Left cardiac atrium (tissue), 4 donors: Measurements from ENCODE around the gene AGO1. TPM values are rescaled to one million over a fixed set of nuclear protein-coding genes. Genes with fewer than 3 reads are reported as not detected.
"Not testable (repeated sequence)": the region's sequence is repeated elsewhere in the genome, so short reads cannot be mapped to it uniquely, and the experiment has no call there.

Experiments
- ATAC-seq, 2 donors: fragments of 200-7000 bp; cut with Tn5 transposase; one replicate each; pipeline ENCODE4 v1.9.1; 2020; ENCODE audit warnings: mild to moderate bottlenecking in 2 of 2, moderate library complexity in 2 of 2
- DNase-seq: peaks from one replicate; pipeline ENCODE4 v3.0.0-alpha.2; 2020
- intact Hi-C, 2 donors: fragments of 100-400 bp; cut with DNase I; formaldehyde crosslinking; loops; one replicate each; pipeline versions ENCODE4 v1.14.1 to v1.15.1; 2022 to 2023
- total RNA-seq, 2 donors: library from RNA; stranded (reverse); fragmentation: NEBNext Ultra II Directional; extraction: Animal tissue kit (Norgen Biotek cat#: 25700); gene quantifications; one replicate each; pipeline ENCODE4 v1.2.1, GENCODE V29; 2021
- donor health status: DM: no; HTN: yes; CAD: no.
- donor health status: DM: no; HTN: yes; CAD: no; lungs with severe emphysema.
- donor health status: DM: yes; HTN: yes; CAD: no.
- donor health status: Dilated cardiomyopathy.

AGO1 gene
- total RNA-seq, 2 donors from 2014 or later = 23.7 to 24.6 TPM

- no peak for DNase-seq
- intact Hi-C loops = no loop called here
- ATAC-seq = no peak
Measured at GRCh38 chr1:35945327-35945726, 62.3 kb downstream of the AGO1 start.

DNA sequence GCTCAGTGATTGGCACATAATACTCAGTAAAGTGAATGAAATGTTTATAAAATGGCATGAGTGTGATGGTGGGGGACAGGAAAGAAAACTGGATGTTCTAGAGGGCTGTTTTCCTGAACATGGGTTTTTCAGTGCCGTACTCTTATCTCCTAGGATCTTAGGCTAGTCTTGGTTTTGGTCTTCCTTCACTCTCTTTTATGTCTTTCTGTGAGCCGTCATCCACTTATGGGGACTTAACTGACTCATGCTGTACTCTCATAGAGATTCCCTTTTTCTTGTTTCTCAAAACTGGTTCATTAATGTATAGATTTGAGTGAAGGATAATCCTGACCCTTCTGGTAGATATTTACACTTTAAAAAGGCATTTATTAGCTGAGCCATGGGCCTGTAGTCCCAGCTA is 64.5 kb downstream of the AGO1 start:
- intact Hi-C loops = no loop called here
- DNase-seq (no peak), ATAC-seq (no peak)

DNA sequence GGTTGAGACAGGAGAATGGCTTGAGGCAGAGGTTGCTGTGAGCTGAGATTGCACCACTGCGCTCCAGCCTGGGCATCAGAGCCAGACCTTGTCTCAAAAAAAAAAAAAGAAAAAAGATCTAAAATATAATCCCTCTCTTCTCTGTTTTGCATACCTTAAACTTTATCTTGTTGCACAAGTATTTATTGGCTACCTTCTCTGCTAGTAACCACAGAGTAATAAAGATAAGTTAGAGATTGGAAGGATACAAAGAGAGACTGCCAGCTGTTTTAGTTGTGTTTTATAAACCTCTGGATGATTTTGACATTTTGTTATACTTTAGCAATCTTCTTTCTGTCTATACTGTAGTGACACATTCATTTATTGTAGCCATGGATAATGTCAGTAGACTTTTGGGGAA is 75.5 kb downstream of the AGO1 start:
- intact Hi-C loops = no loop called here
- DNase-seq (no peak), ATAC-seq (no peak)

GRCh38 chr1:35959304-35959703 is 76.3 kb downstream of the AGO1 start:
- intact Hi-C loops = no loop called here
- ATAC-seq (no peak), DNase-seq (no peak)

GRCh38 chr1:35962952-35963351 is 79.9 kb downstream of the AGO1 start:
- DNase-seq = no peak
- intact Hi-C loops = no loop called here
- peak in 1 of 2 donors; percentile 51 for ATAC-seq

GRCh38 chr1:35964277-35964676 is 81.3 kb downstream of the AGO1 start:
- intact Hi-C loops, DNase-seq, ATAC-seq: not testable (repeated sequence)

DNA sequence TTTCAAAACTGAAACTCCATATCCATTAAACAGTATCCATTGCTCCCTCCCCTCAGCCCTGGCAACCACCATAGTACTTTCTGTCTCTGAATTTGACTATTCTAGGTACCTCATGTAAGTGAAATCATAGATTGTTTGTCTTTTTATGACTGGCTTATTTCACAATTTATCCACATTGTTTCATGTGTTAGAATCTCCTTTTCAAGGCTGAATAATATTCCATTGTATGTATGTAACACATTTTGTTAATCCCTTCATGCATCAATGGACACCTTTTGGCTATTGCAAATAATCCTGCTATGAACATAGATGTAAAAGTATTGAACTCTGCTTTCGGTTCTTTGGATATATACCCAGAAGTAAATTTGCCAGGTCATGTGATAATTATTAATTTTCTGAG is 85.4 kb downstream of the AGO1 start:
- DNase-seq (no peak), ATAC-seq (no peak)
- intact Hi-C loops = no loop called here

- no peak for DNase-seq
- intact Hi-C loops = no loop called here
- ATAC-seq = no peak
Measured at GRCh38 chr1:35971601-35972000, 88.6 kb downstream of the AGO1 start.

- ATAC-seq, intact Hi-C loops: not testable (repeated sequence)
Measured at GRCh38 chr1:35972631-35973030, 89.6 kb downstream of the AGO1 start.

GRCh38 chr1:35980090-35980489 is 97.1 kb downstream of the AGO1 start:
- ATAC-seq = no peak
- intact Hi-C loops = no loop called here
- no peak for DNase-seq

More at GRCh38 chr1:35972631-35973030, 89.6 kb downstream of the AGO1 start:
- not testable (repeated sequence) for DNase-seq

Other genes starting within 250 kb of the AGO1 start
- gene PSMB2, start 241.7 kb upstream of the AGO1 start, total RNA-seq = 10 to 100 TPM; 35.0 to 36.4 TPM
- gene C1orf216, start 164.3 kb upstream of the AGO1 start, total RNA-seq = 10 to 100 TPM; 12.9 to 15.0 TPM
- 1 to 10 TPM; 1.5 to 1.9 TPM for gene CLSPN, start 113.2 kb upstream of the AGO1 start, total RNA-seq
- 10 to 100 TPM; 14.6 to 16.5 TPM for gene AGO4, start 75.2 kb upstream of the AGO1 start, total RNA-seq
- gene AGO3, start 47.9 kb downstream of the AGO1 start, total RNA-seq = 10 to 100 TPM; 16.1 to 23.1 TPM
- under 1 TPM in 1 of 2 donors, not detected in 1; 0.27 TPM for gene TEKT2, start 200.9 kb downstream of the AGO1 start, total RNA-seq
- 10 to 100 TPM; 15.4 to 17.6 TPM for gene ADPRS, start 205.7 kb downstream of the AGO1 start, total RNA-seq
- 1 to 10 TPM; 3.8 to 4.2 TPM for gene COL8A2, start 242.0 kb downstream of the AGO1 start, total RNA-seq